ENCODE results near the gene PXDC1.

- TF ChIP-seq, protein P1, sequence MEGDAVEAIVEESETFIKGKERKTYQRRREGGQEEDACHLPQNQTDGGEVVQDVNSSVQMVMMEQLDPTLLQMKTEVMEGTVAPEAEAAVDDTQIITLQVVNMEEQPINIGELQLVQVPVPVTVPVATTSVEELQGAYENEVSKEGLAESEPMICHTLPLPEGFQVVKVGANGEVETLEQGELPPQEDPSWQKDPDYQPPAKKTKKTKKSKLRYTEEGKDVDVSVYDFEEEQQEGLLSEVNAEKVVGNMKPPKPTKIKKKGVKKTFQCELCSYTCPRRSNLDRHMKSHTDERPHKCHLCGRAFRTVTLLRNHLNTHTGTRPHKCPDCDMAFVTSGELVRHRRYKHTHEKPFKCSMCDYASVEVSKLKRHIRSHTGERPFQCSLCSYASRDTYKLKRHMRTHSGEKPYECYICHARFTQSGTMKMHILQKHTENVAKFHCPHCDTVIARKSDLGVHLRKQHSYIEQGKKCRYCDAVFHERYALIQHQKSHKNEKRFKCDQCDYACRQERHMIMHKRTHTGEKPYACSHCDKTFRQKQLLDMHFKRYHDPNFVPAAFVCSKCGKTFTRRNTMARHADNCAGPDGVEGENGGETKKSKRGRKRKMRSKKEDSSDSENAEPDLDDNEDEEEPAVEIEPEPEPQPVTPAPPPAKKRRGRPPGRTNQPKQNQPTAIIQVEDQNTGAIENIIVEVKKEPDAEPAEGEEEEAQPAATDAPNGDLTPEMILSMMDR (IDR thresholded peaks at IDR 0.05), result no peak
- no peak for TF ChIP-seq POLR2A (IDR thresholded peaks at IDR 0.05)
Observed at GRCh38 chr6:3714111-3714510, 37.4 kb downstream of the PXDC1 start.

Data from lower leg skin (tissue), 3 donors.